ENCODE results near the gene PLIN5.

GRCh38 chr19:4512070-4512469, 23.0 kb downstream of the PLIN5 start:
- TF ChIP-seq, protein P1, sequence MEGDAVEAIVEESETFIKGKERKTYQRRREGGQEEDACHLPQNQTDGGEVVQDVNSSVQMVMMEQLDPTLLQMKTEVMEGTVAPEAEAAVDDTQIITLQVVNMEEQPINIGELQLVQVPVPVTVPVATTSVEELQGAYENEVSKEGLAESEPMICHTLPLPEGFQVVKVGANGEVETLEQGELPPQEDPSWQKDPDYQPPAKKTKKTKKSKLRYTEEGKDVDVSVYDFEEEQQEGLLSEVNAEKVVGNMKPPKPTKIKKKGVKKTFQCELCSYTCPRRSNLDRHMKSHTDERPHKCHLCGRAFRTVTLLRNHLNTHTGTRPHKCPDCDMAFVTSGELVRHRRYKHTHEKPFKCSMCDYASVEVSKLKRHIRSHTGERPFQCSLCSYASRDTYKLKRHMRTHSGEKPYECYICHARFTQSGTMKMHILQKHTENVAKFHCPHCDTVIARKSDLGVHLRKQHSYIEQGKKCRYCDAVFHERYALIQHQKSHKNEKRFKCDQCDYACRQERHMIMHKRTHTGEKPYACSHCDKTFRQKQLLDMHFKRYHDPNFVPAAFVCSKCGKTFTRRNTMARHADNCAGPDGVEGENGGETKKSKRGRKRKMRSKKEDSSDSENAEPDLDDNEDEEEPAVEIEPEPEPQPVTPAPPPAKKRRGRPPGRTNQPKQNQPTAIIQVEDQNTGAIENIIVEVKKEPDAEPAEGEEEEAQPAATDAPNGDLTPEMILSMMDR (optimal IDR thresholded peaks at IDR 0.05 in 1 of 3, IDR thresholded peaks at IDR 0.05 in 1 of 3, conservative IDR thresholded peaks at IDR 0.05 in 1 of 3; ENCODE audit: extremely low read depth in 1 of 3, insufficient read depth in 2 of 3, low read length in 3 of 3), result no peak
- TF ChIP-seq EZH2 (IDR thresholded peaks at IDR 0.05; ENCODE audit: low read length), result no peak

All from keratinocyte (primary cell).